SK-N-SH (cell line): Measurements from ENCODE around the gene LHFPL5.

Experiments
- POLR2AphosphoS5 ChIP-seq: IDR thresholded peaks from 2 replicates; pipeline ENCODE4 v1.6.1; 2012; ENCODE audit warnings: low read depth, low read length
- SMC3 ChIP-seq: IDR thresholded peaks from 2 replicates; pipeline ENCODE4 v1.6.1; 2012; ENCODE audit warnings: low read depth, low read length, improper control_type of control experiment
- TEAD4 ChIP-seq: IDR thresholded peaks from 2 replicates; pipeline ENCODE4 v1.4.0; 2012; ENCODE audit warnings: mild to moderate bottlenecking, borderline replicate concordance; ENCODE audit not compliant: insufficient read depth
- TF ChIP-seq, protein P1 (sequence below): fragments of 200-600 bp; sonication (generic); IDR thresholded peaks from 2 replicates; pipeline ENCODE4 v1.6.1; 2017; ENCODE audit warnings: antibody characterized with exemption, mild to moderate bottlenecking, moderate library complexity
- TF ChIP-seq, protein P2 (sequence below): IDR thresholded peaks from 2 replicates; pipeline ENCODE4 v1.4.0; 2012; ENCODE audit warnings: low read depth
- TF ChIP-seq, protein P3 (sequence below): IDR thresholded peaks from 2 replicates; pipeline ENCODE4 v1.4.0; 2012; ENCODE audit warnings: low read depth, borderline replicate concordance
- TF ChIP-seq, protein P4 (sequence below): IDR thresholded peaks from 2 replicates; pipeline ENCODE4 v1.4.0; 2012; ENCODE audit warnings: low read depth, borderline replicate concordance
- TF ChIP-seq, protein P5 (sequence below): fragments of 150-350 bp; IDR thresholded peaks from 2 replicates; pipeline ENCODE4 v1.6.1; 2016; ENCODE audit warnings: mild to moderate bottlenecking, low read depth, low read length

DNA sequence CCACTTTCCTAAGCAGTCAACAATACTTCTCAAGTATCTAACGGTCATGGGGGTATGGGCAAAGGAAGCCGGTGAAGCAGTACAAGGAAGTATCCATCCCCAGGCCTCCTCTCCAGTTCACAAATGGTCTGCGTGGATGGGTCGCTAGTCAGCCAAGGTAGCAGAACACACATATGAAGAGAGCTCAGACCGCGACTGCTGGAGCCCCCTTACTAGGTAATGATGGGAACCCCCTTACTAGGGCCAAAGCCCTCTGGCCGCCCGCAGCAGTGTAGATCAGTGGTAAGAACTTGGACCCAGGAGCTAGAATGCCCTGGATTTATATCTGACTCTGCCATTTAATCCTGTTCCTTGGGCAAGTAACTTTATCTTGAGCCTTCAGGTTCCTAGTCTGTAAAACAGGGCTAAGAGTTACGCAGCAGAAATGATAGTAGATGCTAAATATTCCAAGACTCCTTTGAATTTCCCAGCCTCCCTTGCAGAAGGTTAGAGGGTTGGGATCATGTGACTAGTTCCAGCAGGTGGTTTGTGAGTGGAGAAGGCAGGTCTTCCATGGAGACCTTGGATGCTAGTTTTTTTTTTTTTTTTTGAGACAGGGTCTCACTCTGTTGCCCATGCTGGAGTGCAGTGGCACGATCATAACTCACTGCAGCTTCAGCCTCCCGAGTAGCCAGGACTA is 30.9 kb upstream of the LHFPL5 start:
- TF ChIP-seq, protein P1, sequence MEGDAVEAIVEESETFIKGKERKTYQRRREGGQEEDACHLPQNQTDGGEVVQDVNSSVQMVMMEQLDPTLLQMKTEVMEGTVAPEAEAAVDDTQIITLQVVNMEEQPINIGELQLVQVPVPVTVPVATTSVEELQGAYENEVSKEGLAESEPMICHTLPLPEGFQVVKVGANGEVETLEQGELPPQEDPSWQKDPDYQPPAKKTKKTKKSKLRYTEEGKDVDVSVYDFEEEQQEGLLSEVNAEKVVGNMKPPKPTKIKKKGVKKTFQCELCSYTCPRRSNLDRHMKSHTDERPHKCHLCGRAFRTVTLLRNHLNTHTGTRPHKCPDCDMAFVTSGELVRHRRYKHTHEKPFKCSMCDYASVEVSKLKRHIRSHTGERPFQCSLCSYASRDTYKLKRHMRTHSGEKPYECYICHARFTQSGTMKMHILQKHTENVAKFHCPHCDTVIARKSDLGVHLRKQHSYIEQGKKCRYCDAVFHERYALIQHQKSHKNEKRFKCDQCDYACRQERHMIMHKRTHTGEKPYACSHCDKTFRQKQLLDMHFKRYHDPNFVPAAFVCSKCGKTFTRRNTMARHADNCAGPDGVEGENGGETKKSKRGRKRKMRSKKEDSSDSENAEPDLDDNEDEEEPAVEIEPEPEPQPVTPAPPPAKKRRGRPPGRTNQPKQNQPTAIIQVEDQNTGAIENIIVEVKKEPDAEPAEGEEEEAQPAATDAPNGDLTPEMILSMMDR = no peak
- TF ChIP-seq SMC3 (no peak), TEAD4 (no peak), POLR2AphosphoS5 (no peak)
- TF ChIP-seq, protein P2, sequence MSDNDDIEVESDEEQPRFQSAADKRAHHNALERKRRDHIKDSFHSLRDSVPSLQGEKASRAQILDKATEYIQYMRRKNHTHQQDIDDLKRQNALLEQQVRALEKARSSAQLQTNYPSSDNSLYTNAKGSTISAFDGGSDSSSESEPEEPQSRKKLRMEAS = no peak
- TF ChIP-seq, protein P3, sequence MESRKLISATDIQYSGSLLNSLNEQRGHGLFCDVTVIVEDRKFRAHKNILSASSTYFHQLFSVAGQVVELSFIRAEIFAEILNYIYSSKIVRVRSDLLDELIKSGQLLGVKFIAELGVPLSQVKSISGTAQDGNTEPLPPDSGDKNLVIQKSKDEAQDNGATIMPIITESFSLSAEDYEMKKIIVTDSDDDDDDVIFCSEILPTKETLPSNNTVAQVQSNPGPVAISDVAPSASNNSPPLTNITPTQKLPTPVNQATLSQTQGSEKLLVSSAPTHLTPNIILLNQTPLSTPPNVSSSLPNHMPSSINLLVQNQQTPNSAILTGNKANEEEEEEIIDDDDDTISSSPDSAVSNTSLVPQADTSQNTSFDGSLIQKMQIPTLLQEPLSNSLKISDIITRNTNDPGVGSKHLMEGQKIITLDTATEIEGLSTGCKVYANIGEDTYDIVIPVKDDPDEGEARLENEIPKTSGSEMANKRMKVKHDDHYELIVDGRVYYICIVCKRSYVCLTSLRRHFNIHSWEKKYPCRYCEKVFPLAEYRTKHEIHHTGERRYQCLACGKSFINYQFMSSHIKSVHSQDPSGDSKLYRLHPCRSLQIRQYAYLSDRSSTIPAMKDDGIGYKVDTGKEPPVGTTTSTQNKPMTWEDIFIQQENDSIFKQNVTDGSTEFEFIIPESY = no peak
- TF ChIP-seq, protein P4, sequence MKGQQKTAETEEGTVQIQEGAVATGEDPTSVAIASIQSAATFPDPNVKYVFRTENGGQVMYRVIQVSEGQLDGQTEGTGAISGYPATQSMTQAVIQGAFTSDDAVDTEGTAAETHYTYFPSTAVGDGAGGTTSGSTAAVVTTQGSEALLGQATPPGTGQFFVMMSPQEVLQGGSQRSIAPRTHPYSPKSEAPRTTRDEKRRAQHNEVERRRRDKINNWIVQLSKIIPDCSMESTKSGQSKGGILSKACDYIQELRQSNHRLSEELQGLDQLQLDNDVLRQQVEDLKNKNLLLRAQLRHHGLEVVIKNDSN = no peak
- TF ChIP-seq, protein P5, sequence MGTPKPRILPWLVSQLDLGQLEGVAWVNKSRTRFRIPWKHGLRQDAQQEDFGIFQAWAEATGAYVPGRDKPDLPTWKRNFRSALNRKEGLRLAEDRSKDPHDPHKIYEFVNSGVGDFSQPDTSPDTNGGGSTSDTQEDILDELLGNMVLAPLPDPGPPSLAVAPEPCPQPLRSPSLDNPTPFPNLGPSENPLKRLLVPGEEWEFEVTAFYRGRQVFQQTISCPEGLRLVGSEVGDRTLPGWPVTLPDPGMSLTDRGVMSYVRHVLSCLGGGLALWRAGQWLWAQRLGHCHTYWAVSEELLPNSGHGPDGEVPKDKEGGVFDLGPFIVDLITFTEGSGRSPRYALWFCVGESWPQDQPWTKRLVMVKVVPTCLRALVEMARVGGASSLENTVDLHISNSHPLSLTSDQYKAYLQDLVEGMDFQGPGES = no peak
